Upper lobe of left lung (tissue), 6 donors: ENCODE data around the gene CLASP1. TPM values are rescaled to one million over a fixed set of nuclear protein-coding genes. Genes with fewer than 3 reads are reported as not detected.
A peak's percentile ranks its signal among the peaks of the same experiment; 100 is the strongest.
"Not testable (repeated sequence)": the region's sequence is repeated elsewhere in the genome, so short reads cannot be mapped to it uniquely, and the experiment has no call there.

ENCODE experiments used
- ATAC-seq, 2 donors: fragments of 200-7000 bp; cut with Tn5 transposase; one replicate each; pipeline ENCODE4 v1.9.1; 2022; ENCODE audit warnings: mild to moderate bottlenecking in 2 of 2, moderate library complexity in 2 of 2; ENCODE audit not compliant: low FRiP score in 2 of 2
- DNase-seq, 2 donors: peaks; one replicate each; pipeline ENCODE4 v3.0.0-alpha.2; 2019 to 2020
- H3K27ac ChIP-seq, 4 donors: fragments of 200-600 bp; sonication (generic); one replicate each; pipeline ENCODE4 v1.5.1; 2016 to 2019
- H3K27me3 ChIP-seq, 4 donors: fragments of 200-600 bp; sonication (generic); one replicate each; pipeline ENCODE4 v1.5.1; 2017 to 2019
- H3K36me3 ChIP-seq, 4 donors: fragments of 200-600 bp; sonication (generic); one replicate each; pipeline ENCODE4 v1.5.1; 2016 to 2019
- H3K4me1 ChIP-seq, 4 donors: fragments of 200-600 bp; sonication (generic); one replicate each; pipeline ENCODE4 v1.5.1; 2018 to 2019
- H3K4me3 ChIP-seq, 4 donors: fragments of 200-600 bp; sonication (generic); one replicate each; pipeline ENCODE4 v1.5.1; 2017 to 2019; ENCODE audit warnings: mild to moderate bottlenecking in 2 of 4, moderate library complexity in 1 of 4
- H3K9me3 ChIP-seq, 4 donors: fragments of 200-600 bp; sonication (generic); one replicate each; pipeline ENCODE4 v1.5.1; 2018 to 2019
- EP300 ChIP-seq, 4 donors: sonication (generic); formaldehyde crosslinking; IDR thresholded peaks; one replicate each; pipeline ENCODE4 v1.5.1; 2017; ENCODE audit warnings: antibody characterized with exemption in 4 of 4, control low read depth in 2 of 4
- POLR2A ChIP-seq, 4 donors: fragments of 450-650 bp; IDR thresholded peaks; one replicate each; pipeline ENCODE4 v1.5.1; 2016 to 2017; ENCODE audit warnings: antibody characterized with exemption in 4 of 4, mild to moderate bottlenecking in 2 of 4
- POLR2AphosphoS5 ChIP-seq, 2 donors: sonication (generic); formaldehyde crosslinking; IDR thresholded peaks; one replicate each; pipeline ENCODE4 v1.5.1; 2017; ENCODE audit warnings: antibody characterized with exemption in 2 of 2
- WGBS, 2 donors: methylation state at CpG; one replicate each; pipeline ENCODE4 v1.1.5; 2017 to 2018; 5-methylcytosine and 5-hydroxymethylcytosine counted together
- total RNA-seq, 6 donors: library from RNA; depleted of rRNA in 4 of 6; stranded (reverse); fragments of >200 nt in 4 of 6; gene quantifications; one replicate each; pipeline versions ENCODE4 v1.1.0 to v1.2.1, GENCODE V29; 2016 to 2021
- TF ChIP-seq, protein P1 (sequence below), 6 experiments: fragments of 450-650 bp in 4 of 6; fragments of 200-600 bp in 2 of 6; sonication (generic) in 2 of 6; IDR thresholded peaks; one replicate each; pipeline ENCODE4 v1.5.1; 2016 to 2019; ENCODE audit warnings: antibody characterized with exemption in 6 of 6
- donor health status: DM: no; HTN: no; CAD: no; lungs with moderate emphysema.
- donor health status: DM: no; HTN: yes; CAD: no; lungs with severe emphysema.

Gene CLASP1
- total RNA-seq, 6 donors from 2014 or later = 36.3 to 95.3 (median 46.8) TPM

GRCh38 chr2:121479882-121480522 is 169.3 kb downstream of the CLASP1 start:
- Histone ChIP-seq H3K27me3 (no peaks in the 10 kb centered on the region), H3K4me3 (no peak overlapping the region), H3K27ac (no peak overlapping the region), H3K36me3 (peaks cover 0 to 7% (median 0%) of the 10 kb centered on the region in 4 donors), H3K4me1 (peaks cover 3 to 24% (median 12%) of the 10 kb centered on the region in 4 donors), H3K9me3 (no peaks in the 10 kb centered on the region)
- DNase-seq = peak in 1 of 2 donors; percentile 47
- WGBS, 2 donors = 48 to 53% methylated on average over 8 of the region's 8 CpGs
- peak; percentile 35 to 39 for ATAC-seq
- TF ChIP-seq EP300 (IDR thresholded peaks at IDR 0.05) = no peak
- no peak for TF ChIP-seq POLR2AphosphoS5 (IDR thresholded peaks at IDR 0.05)
- TF ChIP-seq, protein P1, sequence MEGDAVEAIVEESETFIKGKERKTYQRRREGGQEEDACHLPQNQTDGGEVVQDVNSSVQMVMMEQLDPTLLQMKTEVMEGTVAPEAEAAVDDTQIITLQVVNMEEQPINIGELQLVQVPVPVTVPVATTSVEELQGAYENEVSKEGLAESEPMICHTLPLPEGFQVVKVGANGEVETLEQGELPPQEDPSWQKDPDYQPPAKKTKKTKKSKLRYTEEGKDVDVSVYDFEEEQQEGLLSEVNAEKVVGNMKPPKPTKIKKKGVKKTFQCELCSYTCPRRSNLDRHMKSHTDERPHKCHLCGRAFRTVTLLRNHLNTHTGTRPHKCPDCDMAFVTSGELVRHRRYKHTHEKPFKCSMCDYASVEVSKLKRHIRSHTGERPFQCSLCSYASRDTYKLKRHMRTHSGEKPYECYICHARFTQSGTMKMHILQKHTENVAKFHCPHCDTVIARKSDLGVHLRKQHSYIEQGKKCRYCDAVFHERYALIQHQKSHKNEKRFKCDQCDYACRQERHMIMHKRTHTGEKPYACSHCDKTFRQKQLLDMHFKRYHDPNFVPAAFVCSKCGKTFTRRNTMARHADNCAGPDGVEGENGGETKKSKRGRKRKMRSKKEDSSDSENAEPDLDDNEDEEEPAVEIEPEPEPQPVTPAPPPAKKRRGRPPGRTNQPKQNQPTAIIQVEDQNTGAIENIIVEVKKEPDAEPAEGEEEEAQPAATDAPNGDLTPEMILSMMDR (IDR thresholded peaks at IDR 0.05) = no peak
- TF ChIP-seq POLR2A (IDR thresholded peaks at IDR 0.05) = no peak

- 70 to 89% methylated on average over 6 of the region's 6 CpGs for WGBS, 2 donors
- H3K4me3 ChIP-seq = no peak overlapping the region
- peaks cover 3 to 24% (median 12%) of the 10 kb centered on the region in 4 donors for H3K4me1 ChIP-seq
- no peaks in the 10 kb centered on the region for H3K27me3 ChIP-seq
- TF ChIP-seq, protein P1 (IDR thresholded peaks at IDR 0.05) = no peak
- no peak for TF ChIP-seq EP300 (IDR thresholded peaks at IDR 0.05)
- no peak for TF ChIP-seq POLR2A (IDR thresholded peaks at IDR 0.05)
- no peak for TF ChIP-seq POLR2AphosphoS5 (IDR thresholded peaks at IDR 0.05)
- H3K27ac ChIP-seq = no peak overlapping the region
- H3K36me3 ChIP-seq = peaks cover 0 to 7% (median 0%) of the 10 kb centered on the region in 4 donors
- DNase-seq (peak in 1 of 2 donors; percentile 6), ATAC-seq (no peak)
- H3K9me3 ChIP-seq = no peaks in the 10 kb centered on the region
These were observed 170.1 kb downstream of the CLASP1 start for GRCh38 chr2:121478996-121479745.

DNA sequence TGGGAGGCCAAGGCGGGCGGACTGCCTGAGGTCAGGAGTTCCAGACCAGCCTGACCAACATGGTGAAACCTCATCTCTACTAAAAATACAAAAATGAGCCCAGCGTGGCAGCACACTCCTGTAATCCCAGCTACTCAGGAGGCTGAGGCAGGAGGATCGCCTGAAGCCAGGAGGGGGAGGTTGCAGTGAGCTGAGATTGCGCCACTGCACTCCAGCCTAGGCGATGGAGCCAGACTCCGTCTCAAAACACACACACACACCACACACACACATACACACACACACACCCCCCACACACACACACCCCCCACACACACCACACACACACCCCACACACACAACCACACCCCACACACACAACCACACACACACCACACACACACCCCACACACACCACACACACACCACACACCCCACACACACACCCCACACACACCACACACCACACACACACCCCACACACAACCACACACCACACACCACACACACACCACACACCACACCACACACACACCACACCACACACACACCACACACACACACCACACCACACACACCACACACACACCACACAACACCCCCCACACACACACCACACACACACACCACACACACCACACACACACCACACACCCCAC is 170.8 kb downstream of the CLASP1 start:
- H3K9me3 ChIP-seq, H3K4me3 ChIP-seq, H3K36me3 ChIP-seq, H3K27me3 ChIP-seq, H3K27ac ChIP-seq: not testable (repeated sequence)
- H3K4me1 ChIP-seq = peaks cover 3 to 24% (median 12%) of the 10 kb centered on the region in 4 donors
- DNase-seq = peak in 1 of 2 donors; percentile 6
- WGBS, 2 donors = 92 to 93% methylated on average over 7 of the region's 7 CpGs
- peak in 1 of 2 donors; percentile 12 for ATAC-seq

- Histone ChIP-seq H3K27ac (no peak overlapping the region), H3K4me3 (no peak overlapping the region), H3K4me1 (peaks cover 3 to 24% (median 12%) of the 10 kb centered on the region in 4 donors), H3K27me3 (no peaks in the 10 kb centered on the region), H3K9me3 (no peaks in the 10 kb centered on the region), H3K36me3 (no peaks in the 10 kb centered on the region)
- ATAC-seq = no peak
- no peak for DNase-seq
- WGBS, 2 donors = 83 to 86% methylated on average over 3 of the region's 3 CpGs
- TF ChIP-seq POLR2A (IDR thresholded peaks at IDR 0.05) = no peak
- TF ChIP-seq EP300 (IDR thresholded peaks at IDR 0.05) = no peak
- TF ChIP-seq, protein P1 (IDR thresholded peaks at IDR 0.05) = no peak
- TF ChIP-seq POLR2AphosphoS5 (IDR thresholded peaks at IDR 0.05) = no peak
These were observed 172.6 kb downstream of the CLASP1 start for GRCh38 chr2:121476684-121477083.
